Measurements from ENCODE around the gene RPL27.

DNA sequence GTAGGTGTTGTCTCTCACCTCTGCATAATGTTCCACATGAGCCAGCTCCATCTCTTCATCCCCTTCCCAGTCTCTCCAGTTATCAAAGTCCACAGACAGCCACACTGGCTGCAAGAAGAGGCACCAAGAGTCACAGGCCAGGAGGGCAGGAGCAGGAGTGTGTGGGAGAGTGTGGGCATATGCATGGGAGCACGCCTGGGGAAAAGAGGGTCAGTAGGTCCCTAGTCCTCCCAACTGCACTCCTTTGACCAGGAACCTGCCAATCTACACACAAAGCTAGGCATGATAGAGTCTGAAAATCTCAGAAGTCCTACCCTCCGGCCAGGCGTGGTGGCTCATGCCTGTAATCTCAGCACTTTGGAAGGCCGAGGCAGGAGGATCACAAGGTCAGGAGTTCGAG lies 26.6 kb upstream of the RPL27 start:
- no peak for TF ChIP-seq EP300 (IDR thresholded peaks at IDR 0.05; ENCODE audit: low read depth)
- TF ChIP-seq CTCF (IDR thresholded peaks at IDR 0.05): no peak
- TF ChIP-seq POLR2AphosphoS5 (IDR thresholded peaks at IDR 0.05): no peak
- no peak for TF ChIP-seq POLR2A (IDR thresholded peaks at IDR 0.05)
